ENCODE measurements around the gene SVEP1. TPM values are rescaled to one million over a fixed set of nuclear protein-coding genes. Genes with fewer than 3 reads are reported as not detected.
"Not testable (repeated sequence)": the region's sequence is repeated elsewhere in the genome, so short reads cannot be mapped to it uniquely, and the experiment has no call there.

SVEP1 gene
- total RNA-seq, 2 experiments from 2014 or later, result not detected

DNA sequence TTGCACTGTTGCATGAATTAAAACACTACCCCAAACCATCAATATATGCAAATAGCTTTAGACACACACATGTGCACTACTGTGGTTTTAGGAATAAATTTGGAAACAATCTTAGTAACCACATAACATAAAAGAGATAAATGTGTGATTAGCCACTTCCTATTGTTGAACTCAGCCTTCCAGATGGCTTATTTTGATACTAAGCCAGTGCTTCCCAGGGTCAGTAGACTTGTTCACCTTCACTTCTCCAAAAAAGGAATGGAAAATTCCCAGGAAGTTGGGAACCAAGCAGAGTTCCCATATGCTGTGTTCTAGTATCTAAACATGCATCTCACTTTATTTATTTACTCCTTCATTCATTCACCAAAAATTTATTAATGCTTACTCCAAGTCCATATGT lies 47.8 kb downstream of the SVEP1 start:
- CTCF ChIA-PET, result no interaction called here
- Mint-ChIP-seq H3K36me3 (ENCODE audit: low read depth) (no peaks in the 10 kb centered on the region), H3K4me1 (no peaks in the 10 kb centered on the region), H3K27me3 (peaks cover 2% of the 10 kb centered on the region), H3K4me3 (no peak overlapping the region), H3K27ac (no peak overlapping the region), H3K9me3 (peaks cover 4% of the 10 kb centered on the region)
- no peak for DNase-seq
- POLR2A ChIA-PET, result no interaction called here

DNA sequence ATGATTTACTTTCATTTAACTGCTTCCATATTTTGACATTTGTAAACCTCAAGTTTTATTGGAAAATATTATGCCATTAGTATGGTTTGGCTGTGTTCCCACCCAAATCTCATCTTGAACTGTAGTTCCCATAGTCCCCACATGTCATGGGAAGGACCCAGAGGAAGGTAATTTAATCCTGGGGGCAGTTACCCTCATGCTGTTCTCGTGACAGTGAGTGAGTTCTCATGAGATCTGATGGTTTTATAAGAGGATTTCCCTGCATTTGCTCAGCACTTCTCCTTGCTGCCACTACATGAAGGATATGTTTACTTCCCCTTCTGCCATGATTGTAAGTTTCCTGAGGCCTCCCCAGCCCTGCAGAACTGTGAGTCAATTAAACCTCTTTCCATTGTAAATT lies 48.3 kb downstream of the SVEP1 start:
- H3K9me3 Mint-ChIP-seq; H3K36me3 Mint-ChIP-seq (ENCODE audit: low read depth); H3K4me1 Mint-ChIP-seq; H3K27ac Mint-ChIP-seq; H3K27me3 Mint-ChIP-seq; CTCF ChIA-PET; H3K4me3 Mint-ChIP-seq; POLR2A ChIA-PET; DNase-seq: not testable (repeated sequence)

DNA sequence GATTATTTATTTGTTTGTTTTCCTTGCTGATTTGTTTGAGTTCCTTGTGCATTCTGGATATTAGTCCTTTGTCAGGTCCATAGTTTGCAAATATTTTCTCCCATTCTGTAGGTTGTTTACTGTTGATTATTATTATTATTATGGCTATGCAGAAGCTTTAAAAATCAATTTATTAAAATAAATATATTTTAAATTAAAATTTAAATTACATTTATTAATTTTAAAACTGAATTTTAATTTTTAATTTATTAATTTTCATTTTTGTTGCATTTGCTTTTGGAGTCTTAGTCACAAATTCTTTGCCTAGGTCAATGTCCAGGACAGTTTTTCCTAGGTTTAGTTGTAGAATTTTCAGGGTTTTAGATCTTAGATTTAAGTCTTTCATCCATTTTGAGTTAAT lies 50.9 kb downstream of the SVEP1 start:
- DNase-seq, result no peak
- ChIA-PET POLR2A (no interaction called here), CTCF (no interaction called here)
- H3K36me3 Mint-ChIP-seq (ENCODE audit: low read depth), result no peaks in the 10 kb centered on the region
- no peak overlapping the region for H3K27ac Mint-ChIP-seq
- no peak overlapping the region for H3K4me3 Mint-ChIP-seq
- no peaks in the 10 kb centered on the region for H3K9me3 Mint-ChIP-seq
- H3K4me1 Mint-ChIP-seq, result no peaks in the 10 kb centered on the region
- peaks cover 2% of the 10 kb centered on the region for H3K27me3 Mint-ChIP-seq

DNA sequence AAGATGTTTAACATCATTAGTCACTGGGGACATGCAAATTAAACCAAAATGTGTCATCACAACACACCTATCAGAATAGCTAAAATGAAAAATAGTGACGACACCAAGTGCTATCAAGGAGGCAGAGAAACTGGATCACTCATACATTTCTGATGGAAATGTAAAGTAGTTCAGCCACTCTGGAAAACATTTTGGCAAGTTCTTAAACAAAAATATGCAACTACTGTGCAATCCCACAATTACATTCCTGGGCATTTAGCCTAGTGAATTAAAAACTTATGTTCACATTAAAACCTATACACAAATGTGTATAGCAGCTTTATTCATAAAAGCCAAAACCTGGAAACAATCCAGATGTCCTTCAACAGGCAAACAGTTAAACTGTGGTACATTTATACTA lies 53.1 kb downstream of the SVEP1 start:
- CTCF ChIA-PET, result no interaction called here
- Mint-ChIP-seq H3K4me1 (no peaks in the 10 kb centered on the region), H3K27me3 (peaks cover 2% of the 10 kb centered on the region), H3K9me3 (no peaks in the 10 kb centered on the region), H3K4me3 (no peak overlapping the region), H3K36me3 (ENCODE audit: low read depth) (no peaks in the 10 kb centered on the region), H3K27ac (no peak overlapping the region)
- POLR2A ChIA-PET, result no interaction called here
- no peak for DNase-seq

DNA sequence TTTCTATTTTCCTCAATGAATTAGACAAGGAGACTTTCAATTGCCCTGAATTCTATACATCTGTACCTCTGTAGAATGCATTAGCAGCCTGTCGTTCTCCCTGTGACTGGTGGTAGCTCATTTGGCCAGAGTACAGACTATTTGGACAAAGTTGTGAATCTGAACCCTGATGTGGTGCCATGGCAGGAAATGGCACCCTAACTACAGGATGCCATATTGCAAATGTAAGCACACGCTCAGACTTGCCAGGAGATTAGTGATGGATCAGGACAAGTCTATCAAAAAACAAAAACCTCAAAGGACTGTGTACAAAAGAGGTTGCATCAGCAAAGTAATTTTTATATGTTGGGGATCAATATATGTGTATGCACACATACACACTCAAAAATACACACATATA lies 58.3 kb downstream of the SVEP1 start:
- Mint-ChIP-seq H3K27me3 (no peaks in the 10 kb centered on the region), H3K4me3 (no peak overlapping the region), H3K4me1 (no peaks in the 10 kb centered on the region), H3K36me3 (ENCODE audit: low read depth) (no peaks in the 10 kb centered on the region), H3K27ac (no peak overlapping the region), H3K9me3 (no peaks in the 10 kb centered on the region)
- ChIA-PET CTCF (no interaction called here), POLR2A (no interaction called here)
- DNase-seq, result no peak

DNA sequence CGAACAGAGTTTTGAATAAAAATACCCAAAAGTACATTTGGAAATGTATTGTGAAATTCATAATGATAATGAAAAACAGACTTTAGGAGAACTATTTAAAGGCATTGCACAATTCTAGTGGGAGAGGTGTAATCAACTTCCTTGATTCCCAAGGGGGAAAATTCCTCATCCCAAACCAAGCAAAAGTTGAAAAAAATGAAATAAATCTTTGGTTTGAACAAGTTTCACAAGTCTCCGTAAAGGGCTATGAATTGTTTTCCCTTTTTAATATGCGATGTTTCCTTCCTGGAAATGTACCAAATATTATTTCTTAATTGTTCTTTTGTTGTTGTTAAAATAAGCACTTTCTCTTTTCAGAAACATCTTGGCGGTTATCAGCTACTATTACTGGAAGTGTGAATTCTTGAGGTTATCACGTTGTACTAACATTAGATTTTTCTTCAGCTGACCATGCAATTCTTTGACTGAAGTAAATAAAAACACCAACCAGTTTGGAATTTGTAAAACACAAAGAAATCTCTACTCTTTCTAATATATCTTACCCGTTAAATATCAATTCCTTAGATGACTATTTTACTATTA lies 59.3 kb downstream of the SVEP1 start:
- no peaks in the 10 kb centered on the region for H3K27me3 Mint-ChIP-seq

DNA sequence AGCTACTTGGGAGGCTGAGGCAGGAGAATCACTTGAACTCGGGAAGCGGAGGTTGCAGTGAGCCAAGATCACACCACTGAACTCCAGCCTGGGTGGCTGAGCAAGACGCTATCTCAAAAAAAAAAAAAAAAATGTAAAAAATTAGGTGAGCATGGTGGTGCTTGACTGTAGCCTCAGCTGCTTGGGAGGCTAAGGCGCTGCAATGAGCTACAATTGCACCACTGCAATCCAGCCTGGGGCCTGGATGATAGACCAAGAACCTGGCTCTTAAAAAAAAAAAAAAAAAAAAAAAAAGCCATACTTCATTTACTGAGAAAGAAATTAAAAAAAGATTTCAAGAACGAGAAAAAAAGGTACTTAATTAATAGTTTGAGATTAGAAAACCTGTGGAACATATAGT lies 62.1 kb downstream of the SVEP1 start:
- CTCF ChIA-PET, result no interaction called here
- Mint-ChIP-seq H3K27ac (no peak overlapping the region), H3K36me3 (ENCODE audit: low read depth) (no peaks in the 10 kb centered on the region), H3K9me3 (no peaks in the 10 kb centered on the region), H3K4me3 (no peak overlapping the region), H3K27me3 (no peaks in the 10 kb centered on the region), H3K4me1 (no peaks in the 10 kb centered on the region)
- DNase-seq, result no peak
- POLR2A ChIA-PET, result no interaction called here

More for the DNA sequence above, 59.3 kb downstream of the SVEP1 start:
- Mint-ChIP-seq H3K9me3 (no peaks in the 10 kb centered on the region), H3K36me3 (ENCODE audit: low read depth) (no peaks in the 10 kb centered on the region), H3K27ac (no peak overlapping the region), H3K4me1 (no peaks in the 10 kb centered on the region), H3K4me3 (no peak overlapping the region)
- ChIA-PET CTCF (no interaction called here), POLR2A (no interaction called here)
- DNase-seq, result no peak

DNA sequence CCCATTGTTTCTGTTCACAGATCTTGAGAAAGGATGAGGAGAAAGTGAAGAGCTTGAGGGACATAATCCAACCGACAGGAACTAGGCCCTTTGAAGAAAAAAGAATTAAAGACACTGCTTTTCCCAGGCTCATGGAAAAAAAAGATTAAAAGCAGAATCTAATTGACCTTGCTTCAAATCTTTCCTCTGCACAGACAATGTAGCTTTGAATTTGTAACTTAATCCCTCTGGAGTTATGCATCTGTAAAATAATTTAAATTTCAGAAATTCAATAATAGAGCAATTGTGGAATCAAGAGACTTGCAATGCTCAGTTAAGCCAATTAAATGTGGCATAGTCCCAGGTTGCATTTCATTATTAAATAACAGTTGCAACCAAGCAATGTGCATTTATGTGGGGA lies 64.6 kb downstream of the SVEP1 start:
- no peaks in the 10 kb centered on the region for H3K36me3 Mint-ChIP-seq (ENCODE audit: low read depth)
- no peaks in the 10 kb centered on the region for H3K27me3 Mint-ChIP-seq
- H3K4me3 Mint-ChIP-seq, result no peak overlapping the region
- ChIA-PET CTCF (no interaction called here), POLR2A (no interaction called here)
- no peak for DNase-seq
- no peaks in the 10 kb centered on the region for H3K9me3 Mint-ChIP-seq
- no peaks in the 10 kb centered on the region for H3K4me1 Mint-ChIP-seq
- H3K27ac Mint-ChIP-seq, result no peak overlapping the region

DNA sequence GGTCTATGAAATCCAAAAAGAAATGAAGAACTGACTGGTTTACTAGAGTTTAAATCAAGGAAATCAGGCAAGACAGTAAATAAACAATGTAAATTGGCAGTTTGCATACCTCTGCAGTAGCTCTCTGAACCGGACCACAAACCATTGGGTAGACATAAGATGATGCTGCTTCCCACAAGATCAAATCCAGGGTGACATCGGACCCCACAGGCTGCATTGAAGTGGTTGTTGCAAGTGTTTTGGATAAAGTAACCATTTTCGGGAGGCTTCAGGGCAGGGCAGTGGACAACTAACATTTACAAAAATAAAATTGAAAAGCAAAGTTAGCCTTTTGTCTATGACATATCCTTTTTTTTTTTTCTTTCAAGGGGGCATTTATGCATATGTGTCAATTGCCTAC lies 66.7 kb downstream of the SVEP1 start:
- DNase-seq, result no peak
- H3K4me3 Mint-ChIP-seq, result no peak overlapping the region
- CTCF ChIA-PET, result no interaction called here
- POLR2A ChIA-PET, result no interaction called here
- H3K4me1 Mint-ChIP-seq, result no peaks in the 10 kb centered on the region
- H3K9me3 Mint-ChIP-seq, result no peaks in the 10 kb centered on the region
- no peaks in the 10 kb centered on the region for H3K27me3 Mint-ChIP-seq
- no peaks in the 10 kb centered on the region for H3K36me3 Mint-ChIP-seq (ENCODE audit: low read depth)
- H3K27ac Mint-ChIP-seq, result no peak overlapping the region

DNA sequence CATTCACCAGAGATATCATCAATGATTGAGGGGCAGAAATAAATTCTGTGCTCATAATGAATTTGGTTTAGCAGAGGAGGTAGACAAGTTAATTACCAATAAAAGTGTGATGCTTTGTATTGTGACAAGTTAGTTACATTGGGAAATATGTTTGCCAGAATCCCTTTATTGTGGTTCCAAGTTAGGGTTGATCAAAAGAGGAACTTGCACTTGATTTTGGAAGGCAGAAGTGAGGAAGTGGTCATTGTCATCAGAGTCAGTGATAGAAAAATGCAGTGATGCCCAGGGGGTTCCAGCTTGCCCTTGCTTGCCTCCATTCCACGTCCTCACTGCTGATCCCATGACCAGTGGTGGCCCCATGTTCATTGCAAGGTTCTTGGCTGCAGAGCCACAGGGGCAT lies 69.7 kb downstream of the SVEP1 start:
- H3K4me3 Mint-ChIP-seq, result no peak overlapping the region
- no peaks in the 10 kb centered on the region for H3K27me3 Mint-ChIP-seq
- no peak overlapping the region for H3K27ac Mint-ChIP-seq
- H3K36me3 Mint-ChIP-seq (ENCODE audit: low read depth), result no peaks in the 10 kb centered on the region
- no peaks in the 10 kb centered on the region for H3K4me1 Mint-ChIP-seq
- ChIA-PET POLR2A (no interaction called here), CTCF (no interaction called here)
- H3K9me3 Mint-ChIP-seq, result no peaks in the 10 kb centered on the region
- DNase-seq, result no peak

DNA sequence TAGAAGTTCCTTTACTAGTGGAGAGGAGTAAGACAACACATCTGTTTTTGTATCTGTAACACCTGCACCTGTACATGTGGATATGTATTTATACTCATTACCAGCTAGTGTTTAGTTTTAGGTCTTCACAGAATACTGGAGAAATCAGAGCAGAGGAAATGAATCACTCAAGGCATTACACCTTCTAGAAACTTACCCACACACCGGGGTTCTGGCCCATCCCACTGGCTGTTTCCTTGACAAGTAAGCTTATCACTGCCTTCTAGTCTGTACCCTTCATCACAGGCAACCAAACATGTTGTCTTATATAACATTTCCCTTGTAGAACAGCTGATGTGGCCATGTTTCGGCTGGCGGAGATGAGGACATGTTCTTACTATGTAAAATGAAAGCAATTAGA lies 76.7 kb downstream of the SVEP1 start:
- H3K9me3 Mint-ChIP-seq, result no peaks in the 10 kb centered on the region
- CTCF ChIA-PET, result no interaction called here

DNA sequence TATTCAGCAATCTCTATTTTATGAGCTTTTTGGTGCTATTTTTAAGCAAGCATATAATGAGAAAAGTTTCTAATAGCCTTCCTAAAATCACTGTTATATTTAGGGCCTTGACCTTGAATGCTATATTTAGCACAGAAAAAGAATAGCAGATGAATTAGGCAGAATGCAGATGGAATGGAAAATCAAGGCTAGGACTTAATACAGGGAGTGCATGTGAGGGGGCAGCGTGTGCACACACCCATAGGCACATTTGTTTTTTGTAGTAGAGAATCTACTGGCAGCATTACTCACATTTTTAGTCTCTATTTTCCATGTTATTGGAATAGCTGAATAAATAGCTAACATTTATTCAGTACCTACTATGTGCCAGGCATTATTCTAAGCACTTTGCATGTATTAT lies 79.9 kb downstream of the SVEP1 start:
- no peak overlapping the region for H3K4me3 Mint-ChIP-seq
- peaks cover 3% of the 10 kb centered on the region for H3K27me3 Mint-ChIP-seq
- H3K4me1 Mint-ChIP-seq, result no peaks in the 10 kb centered on the region
- no peak for DNase-seq
- no peak overlapping the region for H3K27ac Mint-ChIP-seq
- ChIA-PET POLR2A (no interaction called here), CTCF (no interaction called here)
- H3K36me3 Mint-ChIP-seq (ENCODE audit: low read depth), result no peaks in the 10 kb centered on the region
- H3K9me3 Mint-ChIP-seq, result no peaks in the 10 kb centered on the region

More for the DNA sequence above, 76.7 kb downstream of the SVEP1 start:
- Mint-ChIP-seq H3K36me3 (ENCODE audit: low read depth) (no peaks in the 10 kb centered on the region), H3K27me3 (no peaks in the 10 kb centered on the region), H3K4me1 (no peaks in the 10 kb centered on the region), H3K4me3 (no peak overlapping the region), H3K27ac (no peak overlapping the region)
- POLR2A ChIA-PET, result no interaction called here
- DNase-seq, result no peak

DNA sequence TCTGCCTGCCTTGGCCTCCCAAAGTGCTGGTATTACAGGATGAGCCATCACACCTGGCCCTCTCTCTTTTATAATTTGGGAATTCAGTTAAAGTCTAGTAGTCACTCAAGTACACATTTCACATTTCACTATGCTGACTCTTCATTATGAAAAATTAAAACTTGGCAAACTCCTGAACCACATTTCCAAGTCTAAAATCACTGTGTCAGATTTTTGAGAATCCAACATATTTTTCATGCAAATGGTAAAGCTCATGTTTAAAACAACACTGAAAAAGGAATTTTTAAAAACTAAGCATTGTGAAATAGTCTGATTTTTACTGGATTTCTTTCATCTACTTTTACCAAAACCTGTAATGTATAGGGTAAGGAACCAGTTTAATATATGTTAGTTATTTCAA lies 92.3 kb downstream of the SVEP1 start:
- H3K27ac Mint-ChIP-seq, result no peak overlapping the region
- H3K4me3 Mint-ChIP-seq, result no peak overlapping the region
- no peaks in the 10 kb centered on the region for H3K36me3 Mint-ChIP-seq (ENCODE audit: low read depth)
- DNase-seq, result no peak
- ChIA-PET CTCF (no interaction called here), POLR2A (no interaction called here)
- H3K9me3 Mint-ChIP-seq, result no peaks in the 10 kb centered on the region
- no peaks in the 10 kb centered on the region for H3K4me1 Mint-ChIP-seq
- H3K27me3 Mint-ChIP-seq, result no peaks in the 10 kb centered on the region

DNA sequence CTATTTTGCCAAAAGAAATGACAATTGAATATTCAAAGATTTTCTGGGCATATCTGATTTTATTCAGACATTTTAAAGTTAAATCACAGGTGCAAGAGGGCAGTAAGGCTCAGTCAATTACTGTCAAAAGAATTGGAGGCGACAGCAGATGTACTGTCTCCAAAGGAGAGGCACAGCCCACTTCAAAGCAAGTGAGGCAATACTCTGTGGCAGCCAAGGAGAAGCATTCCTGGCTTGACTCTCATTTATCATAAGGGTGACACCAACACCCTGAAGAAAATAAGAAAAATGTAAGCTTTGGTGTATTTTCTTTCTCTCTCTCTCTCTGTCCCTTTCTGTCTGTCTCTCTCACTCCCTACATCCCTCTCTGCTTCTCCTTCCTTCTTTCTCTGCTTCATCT lies 93.3 kb downstream of the SVEP1 start:
- POLR2A ChIA-PET, result no interaction called here
- Mint-ChIP-seq H3K4me3 (no peak overlapping the region), H3K36me3 (ENCODE audit: low read depth) (no peaks in the 10 kb centered on the region), H3K27me3 (no peaks in the 10 kb centered on the region), H3K4me1 (no peaks in the 10 kb centered on the region), H3K27ac (no peak overlapping the region), H3K9me3 (no peaks in the 10 kb centered on the region)
- no peak for DNase-seq
- CTCF ChIA-PET, result no interaction called here

DNA sequence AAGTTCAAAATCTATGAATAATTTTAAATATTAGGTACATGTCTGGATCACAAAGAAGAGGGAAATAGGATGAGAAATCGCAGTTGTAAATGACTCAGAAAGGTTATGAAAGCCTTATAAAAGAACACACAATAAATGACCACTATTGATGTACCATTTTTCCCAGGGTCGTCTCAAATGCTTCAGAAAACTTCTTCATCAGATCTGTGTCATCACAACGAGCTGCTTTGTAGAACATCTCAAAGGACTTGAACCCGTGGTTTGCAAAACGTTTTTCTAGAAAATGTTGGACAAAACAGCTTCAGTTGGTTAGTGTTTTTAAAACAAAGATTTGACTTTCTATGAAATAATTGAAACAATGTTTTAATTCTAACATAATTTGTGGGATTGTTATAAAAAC lies 100.1 kb downstream of the SVEP1 start:
- Mint-ChIP-seq H3K27me3 (no peaks in the 10 kb centered on the region), H3K27ac (no peak overlapping the region), H3K4me3 (no peak overlapping the region), H3K9me3 (no peaks in the 10 kb centered on the region), H3K36me3 (ENCODE audit: low read depth) (no peaks in the 10 kb centered on the region), H3K4me1 (no peaks in the 10 kb centered on the region)
- ChIA-PET CTCF (no interaction called here), POLR2A (no interaction called here)
- DNase-seq, result no peak

Measured in activated CD4-positive, alpha-beta T cell treated with anti-CD3 and anti-CD28 coated beads, Interleukin-2, amount 10 ng/mL, durations not matched to agents 7 days and 5 days (primary cell).